Neural progenitor cell (in vitro differentiated cells): Measurements from ENCODE around the gene TNP2. TPM values are rescaled to one million over a fixed set of nuclear protein-coding genes. Genes with fewer than 3 reads are reported as not detected.
A peak's percentile ranks its signal among the peaks of the same experiment; 100 is the strongest.

Experiments used
- DNase-seq: peaks from one replicate; pipeline ENCODE4 v3.0.0-alpha.2; 2016; ENCODE audit warnings: low spot score
- H2AFZ ChIP-seq: fragments of 200-600 bp; sonication (generic); replicated peaks from 2 replicates; pipeline ENCODE4 v1.6.1; 2016; ENCODE audit warnings: antibody characterized with exemption
- H3F3A ChIP-seq: fragments of 200-600 bp; sonication (generic); 2 replicates; pipeline ENCODE4 v1.6.1; 2016; ENCODE audit warnings: antibody characterized with exemption, low read depth
- H3K27ac ChIP-seq: fragments of 200-600 bp; sonication (generic); 2 replicates; pipeline ENCODE4 v1.5.1; 2016; ENCODE audit warnings: mild to moderate bottlenecking
- H3K27me3 ChIP-seq: fragments of 200-600 bp; sonication (generic); 2 replicates; pipeline ENCODE4 v1.6.1; 2016; ENCODE audit warnings: mild to moderate bottlenecking, moderate library complexity
- H3K36me3 ChIP-seq: fragments of 200-600 bp; sonication (generic); 2 replicates; pipeline ENCODE4 v1.5.1; 2016
- H3K4me1 ChIP-seq: fragments of 200-600 bp; sonication (generic); 2 replicates; pipeline ENCODE4 v1.6.1; 2016; ENCODE audit warnings: mixed run types
- H3K4me2 ChIP-seq: fragments of 200-600 bp; sonication (generic); 2 replicates; pipeline ENCODE4 v1.6.1; 2016
- H3K4me3 ChIP-seq: fragments of 200-600 bp; sonication (generic); 2 replicates; pipeline ENCODE4 v1.5.1; 2016
- H3K79me2 ChIP-seq: fragments of 200-600 bp; sonication (generic); 2 replicates; pipeline ENCODE4 v1.6.1; 2016; ENCODE audit warnings: low read depth
- H3K9ac ChIP-seq: fragments of 200-600 bp; sonication (generic); 2 replicates; pipeline ENCODE4 v1.6.1; 2016
- H3K9me3 ChIP-seq: fragments of 200-600 bp; sonication (generic); 2 replicates; pipeline ENCODE4 v1.5.1; 2016; ENCODE audit warnings: low read depth
- H4K20me1 ChIP-seq: fragments of 200-600 bp; sonication (generic); 2 replicates; pipeline ENCODE4 v1.6.1; 2016; ENCODE audit warnings: low read depth
- H3K27ac Mint-ChIP-seq: 3 replicates; pipeline ENCODE4 v1.8.0; 2021; ENCODE audit warnings: mixed read lengths
- H3K27me3 Mint-ChIP-seq: 2 replicates; pipeline ENCODE4 v1.8.0; 2022; ENCODE audit warnings: low read depth, mild to moderate bottlenecking, inconsistent platforms, moderate library complexity, mixed read lengths; ENCODE audit not compliant: insufficient read depth
- H3K36me3 Mint-ChIP-seq: 3 replicates; pipeline ENCODE4 v1.8.0; 2021; ENCODE audit warnings: mixed read lengths
- H3K4me1 Mint-ChIP-seq: 3 replicates; pipeline ENCODE4 v1.8.0; 2021; ENCODE audit warnings: mixed read lengths
- H3K4me3 Mint-ChIP-seq: 3 replicates; pipeline ENCODE4 v1.8.0; 2021; ENCODE audit warnings: mild to moderate bottlenecking, moderate library complexity, mixed read lengths
- H3K9me3 Mint-ChIP-seq: 3 replicates; pipeline ENCODE4 v1.8.0; 2020; ENCODE audit warnings: mixed read lengths
- CTCF ChIP-seq: fragments of 200-600 bp; sonication (generic); IDR thresholded peaks from 2 replicates; pipeline ENCODE4 v1.5.1; 2017; ENCODE audit warnings: antibody characterized with exemption, mild to moderate bottlenecking
- EZH2 ChIP-seq: fragments of 200-600 bp; sonication (generic); IDR thresholded peaks from 2 replicates; pipeline ENCODE4 v1.6.1; 2017; ENCODE audit warnings: antibody characterized with exemption, mild to moderate bottlenecking, moderate library complexity
- EZH2phosphoT487 ChIP-seq: fragments of 200-600 bp; sonication (generic); IDR thresholded peaks from 2 replicates; pipeline ENCODE4 v1.6.1; 2017; ENCODE audit warnings: antibody characterized with exemption
- total RNA-seq: library from RNA; depleted of rRNA; stranded (reverse); fragments of >200 nt; gene quantifications from 2 replicates; pipeline ENCODE4 v1.2.3, GENCODE V29; 2015; ENCODE audit warnings: low replicate concordance

The TNP2 gene
- not detected in 2 replicates for total RNA-seq

- Histone ChIP-seq H3K27ac (no peak within 1 kb of the TSS), H3K9me3 (no peaks in the 10 kb centered on the region), H3K9ac (no peak within 1 kb of the TSS), H3K79me2 (no peaks in the 10 kb centered on the region), H3K36me3 (no peaks in the 10 kb centered on the region), H3K27me3 (no peaks in the 10 kb centered on the region), H2AFZ (no peak within 1 kb of the TSS), H3K4me3 (no peak within 1 kb of the TSS), H3K4me2 (no peak within 1 kb of the TSS), H3K4me1 (no peaks in the 10 kb centered on the region), H3F3A (no peaks in the 10 kb centered on the region), H4K20me1 (no peaks in the 10 kb centered on the region)
- DNase-seq, result no peak
- Mint-ChIP-seq H3K27ac (no peak within 1 kb of the TSS), H3K36me3 (no peaks in the 10 kb centered on the region), H3K9me3 (no peaks in the 10 kb centered on the region), H3K27me3 (peaks cover 3% of the 10 kb centered on the region), H3K4me3 (no peak within 1 kb of the TSS), H3K4me1 (peaks cover 12% of the 10 kb centered on the region)
- TF ChIP-seq EZH2, result no peak
- no peak for TF ChIP-seq EZH2phosphoT487
- TF ChIP-seq CTCF, result no peak
Measured at GRCh38 chr16:11268921-11269375, at the start of gene TNP2. Gene TNP2 (minus strand): TSS chr16:11269325. CDS start chr16:11269262, 63 bp downstream.

- H3K4me3 Mint-ChIP-seq, result peak overlapping the region; percentile 2
- Histone ChIP-seq H2AFZ (no peak overlapping the region), H3F3A (peaks cover 41% of the 10 kb centered on the region), H3K27me3 (peaks cover 30% of the 10 kb centered on the region), H3K4me3 (no peak overlapping the region), H3K4me1 (peaks cover 15% of the 10 kb centered on the region), H3K27ac (no peak overlapping the region), H3K9ac (no peak overlapping the region), H3K4me2 (no peak overlapping the region), H3K79me2 (no peaks in the 10 kb centered on the region), H4K20me1 (no peaks in the 10 kb centered on the region), H3K36me3 (no peaks in the 10 kb centered on the region), H3K9me3 (no peaks in the 10 kb centered on the region)
- H3K4me1 Mint-ChIP-seq, result peaks cover 27% of the 10 kb centered on the region
- no peak for TF ChIP-seq EZH2phosphoT487
- TF ChIP-seq CTCF, result no peak
- no peak for TF ChIP-seq EZH2
- no peak for DNase-seq
- H3K27ac Mint-ChIP-seq, result no peak overlapping the region
- H3K9me3 Mint-ChIP-seq, result no peaks in the 10 kb centered on the region
- H3K36me3 Mint-ChIP-seq, result no peaks in the 10 kb centered on the region
- peaks cover 12% of the 10 kb centered on the region for H3K27me3 Mint-ChIP-seq
Measured at GRCh38 chr16:11318817-11319216, 49.7 kb upstream of the TNP2 start.

- Mint-ChIP-seq H3K27me3 (peaks cover 8% of the 10 kb centered on the region), H3K4me1 (peaks cover 39% of the 10 kb centered on the region), H3K9me3 (no peaks in the 10 kb centered on the region), H3K4me3 (peak overlapping the region; percentile 43), H3K27ac (no peak overlapping the region), H3K36me3 (no peaks in the 10 kb centered on the region)
- Histone ChIP-seq H3K27ac (no peak overlapping the region), H3K4me2 (peak overlapping the region; percentile 65), H3K9me3 (no peaks in the 10 kb centered on the region), H4K20me1 (no peaks in the 10 kb centered on the region), H3K4me3 (peak overlapping the region; percentile 10), H3K36me3 (no peaks in the 10 kb centered on the region), H3F3A (peaks cover 35% of the 10 kb centered on the region), H2AFZ (no peak overlapping the region), H3K27me3 (peaks cover 30% of the 10 kb centered on the region), H3K9ac (no peak overlapping the region), H3K4me1 (peaks cover 15% of the 10 kb centered on the region), H3K79me2 (no peaks in the 10 kb centered on the region)
- peak; percentile 71 for DNase-seq
- no peak for TF ChIP-seq CTCF
- no peak for TF ChIP-seq EZH2phosphoT487
- TF ChIP-seq EZH2, result no peak
Measured at GRCh38 chr16:11316331-11317015, 47.3 kb upstream of the TNP2 start.
